ENCODE measurements around the gene E2F4.

GRCh38 chr16:67163999-67164558 is 27.9 kb upstream of the E2F4 start:
- TF ChIP-seq, protein P1, sequence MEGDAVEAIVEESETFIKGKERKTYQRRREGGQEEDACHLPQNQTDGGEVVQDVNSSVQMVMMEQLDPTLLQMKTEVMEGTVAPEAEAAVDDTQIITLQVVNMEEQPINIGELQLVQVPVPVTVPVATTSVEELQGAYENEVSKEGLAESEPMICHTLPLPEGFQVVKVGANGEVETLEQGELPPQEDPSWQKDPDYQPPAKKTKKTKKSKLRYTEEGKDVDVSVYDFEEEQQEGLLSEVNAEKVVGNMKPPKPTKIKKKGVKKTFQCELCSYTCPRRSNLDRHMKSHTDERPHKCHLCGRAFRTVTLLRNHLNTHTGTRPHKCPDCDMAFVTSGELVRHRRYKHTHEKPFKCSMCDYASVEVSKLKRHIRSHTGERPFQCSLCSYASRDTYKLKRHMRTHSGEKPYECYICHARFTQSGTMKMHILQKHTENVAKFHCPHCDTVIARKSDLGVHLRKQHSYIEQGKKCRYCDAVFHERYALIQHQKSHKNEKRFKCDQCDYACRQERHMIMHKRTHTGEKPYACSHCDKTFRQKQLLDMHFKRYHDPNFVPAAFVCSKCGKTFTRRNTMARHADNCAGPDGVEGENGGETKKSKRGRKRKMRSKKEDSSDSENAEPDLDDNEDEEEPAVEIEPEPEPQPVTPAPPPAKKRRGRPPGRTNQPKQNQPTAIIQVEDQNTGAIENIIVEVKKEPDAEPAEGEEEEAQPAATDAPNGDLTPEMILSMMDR (IDR thresholded peaks at IDR 0.05), result no peak
- TF ChIP-seq POLR2A (IDR thresholded peaks at IDR 0.05), result no peak

Measured in testis (tissue), 2 donors.